ENCODE results near the gene ANGPTL4. TPM values are rescaled to one million over a fixed set of nuclear protein-coding genes. Genes with fewer than 3 reads are reported as not detected.

The ANGPTL4 gene
- total RNA-seq, 4 donors from 2014 or later: 11.8 to 51.8 (median 34.7) TPM

DNA sequence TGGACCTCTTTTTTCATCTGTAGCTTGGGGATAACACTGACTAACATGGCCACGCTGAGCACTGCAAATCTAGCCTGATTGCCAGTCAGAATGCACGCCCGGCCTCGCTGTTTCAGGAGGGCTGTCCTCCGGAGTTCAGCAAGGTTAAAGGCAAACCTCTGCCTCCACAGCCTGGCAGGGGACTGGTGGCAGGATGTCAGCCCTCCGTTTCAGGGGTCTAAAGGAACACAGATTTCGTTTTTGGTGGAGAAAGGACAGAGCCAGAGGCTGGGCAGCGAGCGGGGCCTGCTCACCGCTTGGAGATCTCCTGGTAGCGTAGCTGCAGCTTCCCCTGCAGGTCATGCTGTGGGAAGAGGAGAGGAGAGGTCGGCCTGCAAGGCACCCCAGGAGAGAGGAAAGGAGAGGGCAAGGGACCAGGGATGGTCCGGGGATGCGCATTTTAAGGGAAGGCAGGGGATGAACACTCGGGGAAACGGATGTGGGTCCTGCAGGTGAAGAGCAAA lies 43.3 kb upstream of the ANGPTL4 start:
- peak overlapping the region; percentile 87 for H3K4me3 ChIP-seq (ENCODE audit: low read depth, poor library complexity, severe bottlenecking)
- TF ChIP-seq, protein P1, sequence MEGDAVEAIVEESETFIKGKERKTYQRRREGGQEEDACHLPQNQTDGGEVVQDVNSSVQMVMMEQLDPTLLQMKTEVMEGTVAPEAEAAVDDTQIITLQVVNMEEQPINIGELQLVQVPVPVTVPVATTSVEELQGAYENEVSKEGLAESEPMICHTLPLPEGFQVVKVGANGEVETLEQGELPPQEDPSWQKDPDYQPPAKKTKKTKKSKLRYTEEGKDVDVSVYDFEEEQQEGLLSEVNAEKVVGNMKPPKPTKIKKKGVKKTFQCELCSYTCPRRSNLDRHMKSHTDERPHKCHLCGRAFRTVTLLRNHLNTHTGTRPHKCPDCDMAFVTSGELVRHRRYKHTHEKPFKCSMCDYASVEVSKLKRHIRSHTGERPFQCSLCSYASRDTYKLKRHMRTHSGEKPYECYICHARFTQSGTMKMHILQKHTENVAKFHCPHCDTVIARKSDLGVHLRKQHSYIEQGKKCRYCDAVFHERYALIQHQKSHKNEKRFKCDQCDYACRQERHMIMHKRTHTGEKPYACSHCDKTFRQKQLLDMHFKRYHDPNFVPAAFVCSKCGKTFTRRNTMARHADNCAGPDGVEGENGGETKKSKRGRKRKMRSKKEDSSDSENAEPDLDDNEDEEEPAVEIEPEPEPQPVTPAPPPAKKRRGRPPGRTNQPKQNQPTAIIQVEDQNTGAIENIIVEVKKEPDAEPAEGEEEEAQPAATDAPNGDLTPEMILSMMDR (IDR thresholded peaks at IDR 0.05): no peak
- TF ChIP-seq POLR2A (IDR thresholded peaks at IDR 0.05): no peak
- WGBS, 2 donors: 0 to 2% methylated on average over 16 of the region's 16 CpGs
- intact Hi-C loops (cut with DNase I; ENCODE audit: low total_unique reads): loop anchor here (10.0 kb wide), 1 partner anchor 56 kb away; no protein-coding TSS in a partner anchor
- DNase-seq (ENCODE audit: low spot score in 2 of 2): no peak

- intact Hi-C loops (cut with DNase I; ENCODE audit: low total_unique reads): loop anchor here (10.0 kb wide), 1 partner anchor 57 kb away; no protein-coding TSS in a partner anchor
- DNase-seq (ENCODE audit: low spot score in 2 of 2): peak; percentile 95 to 100
- peak within 1 kb of the TSS; percentile 87 for H3K4me3 ChIP-seq (ENCODE audit: low read depth, poor library complexity, severe bottlenecking)
- WGBS, 2 donors: 0 to 1% methylated on average over 35 to 58 of the region's 72 CpGs
- peak in 1 of 2 donors; percentile 74 for TF ChIP-seq POLR2A (IDR thresholded peaks at IDR 0.05)
- TF ChIP-seq, protein P1 (IDR thresholded peaks at IDR 0.05): peak in 1 of 3 donors; percentile 7
These were observed 42.6 kb upstream of the ANGPTL4 start, which contains the start of the genes NDUFA7 and RPS28 for GRCh38 chr19:8321067-8321985. TSS of gene NDUFA7 (minus strand) at chr19:8321375. CDS start at chr19:8321358, 17 bp downstream. TSS of gene RPS28 (plus strand) at chr19:8321496. CDS start at chr19:8321531, 35 bp downstream.

GRCh38 chr19:8321986-8322637 lies 41.8 kb upstream of the ANGPTL4 start:
- TF ChIP-seq, protein P1 (IDR thresholded peaks at IDR 0.05): no peak
- TF ChIP-seq POLR2A (IDR thresholded peaks at IDR 0.05): no peak
- DNase-seq (ENCODE audit: low spot score in 2 of 2): no peak
- H3K4me3 ChIP-seq (ENCODE audit: low read depth, poor library complexity, severe bottlenecking): peak overlapping the region; percentile 76
- WGBS, 2 donors: 16 to 18% methylated on average over 30 of the region's 30 CpGs
- intact Hi-C loops (cut with DNase I; ENCODE audit: low total_unique reads): loop anchor here (10.0 kb wide), 1 partner anchor 57 kb away; no protein-coding TSS in a partner anchor

DNA sequence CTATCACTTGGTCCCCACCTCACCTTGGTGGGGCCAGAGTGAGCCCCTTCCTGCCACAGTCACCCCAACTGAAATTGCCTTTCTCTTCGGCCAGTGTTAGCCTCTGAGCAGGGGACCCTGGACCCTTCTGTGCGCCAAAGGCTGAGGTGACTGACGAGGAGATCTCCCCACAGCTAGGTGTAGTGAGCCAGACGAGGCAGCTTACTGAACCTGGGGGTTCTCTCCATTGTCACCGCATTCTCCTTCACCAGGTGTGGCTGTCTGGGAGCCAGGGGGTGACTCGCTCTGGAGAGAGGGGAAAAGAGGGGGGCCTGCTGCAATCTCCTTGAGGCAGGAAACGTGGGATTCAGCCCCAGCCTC lies 41.3 kb upstream of the ANGPTL4 start:
- no peak for TF ChIP-seq POLR2A (IDR thresholded peaks at IDR 0.05)
- TF ChIP-seq, protein P1 (IDR thresholded peaks at IDR 0.05): no peak
- 56 to 59% methylated on average over 7 of the region's 7 CpGs for WGBS, 2 donors
- intact Hi-C loops (cut with DNase I; ENCODE audit: low total_unique reads): loop anchor here (10.0 kb wide), 1 partner anchor 58 kb away; no protein-coding TSS in a partner anchor
- peak overlapping the region; percentile 76 for H3K4me3 ChIP-seq (ENCODE audit: low read depth, poor library complexity, severe bottlenecking)
- no peak for DNase-seq (ENCODE audit: low spot score in 2 of 2)

DNA sequence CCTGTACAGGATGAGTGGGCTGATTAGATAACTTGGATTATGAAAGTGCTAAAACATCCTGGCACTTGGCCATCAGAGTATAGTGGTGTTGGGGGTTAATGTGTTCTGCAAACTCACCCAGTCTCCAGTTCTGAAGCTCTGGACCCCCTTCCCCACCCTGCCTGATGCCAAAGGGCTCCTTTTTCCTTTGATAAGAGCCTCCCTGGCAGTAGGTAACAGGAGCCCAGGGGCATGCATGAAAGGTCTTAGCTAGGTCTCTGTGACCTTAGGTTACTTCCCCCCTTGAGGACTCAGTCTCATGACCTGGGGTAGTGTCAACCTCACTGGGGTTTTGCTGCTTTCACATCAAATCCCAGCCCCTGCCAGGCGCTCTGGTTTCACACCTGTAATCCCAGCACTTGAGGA lies 40.2 kb upstream of the ANGPTL4 start:
- DNase-seq (ENCODE audit: low spot score in 2 of 2): no peak
- H3K4me3 ChIP-seq (ENCODE audit: low read depth, poor library complexity, severe bottlenecking): no peak overlapping the region
- TF ChIP-seq, protein P1 (IDR thresholded peaks at IDR 0.05): no peak
- no peak for TF ChIP-seq POLR2A (IDR thresholded peaks at IDR 0.05)
- 92% methylated on average over 1 of the region's 1 CpG for WGBS, 2 donors
- intact Hi-C loops (cut with DNase I; ENCODE audit: low total_unique reads): loop anchor here (10.0 kb wide), 1 partner anchor 59 kb away; no protein-coding TSS in a partner anchor

All from lower leg skin (tissue), 4 donors.